GM18519 (cell line): ENCODE results near the gene UAP1.
A peak's percentile ranks its signal among the peaks of the same experiment; 100 is the strongest.

Experiments used
- ATAC-seq: cut with Tn5 transposase; IDR thresholded peaks from one replicate; pipeline ENCODE4 v1.9.1; 2021; ENCODE audit warnings: mild to moderate bottlenecking, moderate library complexity; ENCODE audit not compliant: unreplicated experiment, low FRiP score

The UAP1 gene

GRCh38 chr1:162561616-162562469 is at the start of gene UAP1:
TSS of gene UAP1 (plus strand) at chr1:162561722. CDS start at chr1:162566069, 4,347 bp downstream.
- peak; percentile 24 for ATAC-seq

GRCh38 chr1:162527314-162527713 is 34.2 kb upstream of the UAP1 start:
- ATAC-seq, result no peak

GRCh38 chr1:162530307-162530987 is 31.1 kb upstream of the UAP1 start:
- ATAC-seq, result peak; percentile 81

GRCh38 chr1:162530988-162531319 is 30.6 kb upstream of the UAP1 start:
- ATAC-seq, result no peak

GRCh38 chr1:162535501-162535900 is 26.0 kb upstream of the UAP1 start:
- ATAC-seq, result no peak

GRCh38 chr1:162536511-162536910 is 25.0 kb upstream of the UAP1 start:
- ATAC-seq, result no peak

- ATAC-seq, result no peak
Observed at GRCh38 chr1:162537216-162537615, 24.3 kb upstream of the UAP1 start.

GRCh38 chr1:162538815-162539431 is 22.6 kb upstream of the UAP1 start:
- no peak for ATAC-seq

GRCh38 chr1:162541619-162542141 is 19.8 kb upstream of the UAP1 start:
- no peak for ATAC-seq

- ATAC-seq, result no peak
Observed at GRCh38 chr1:162543228-162543627, 18.3 kb upstream of the UAP1 start.

- ATAC-seq, result no peak
Observed at GRCh38 chr1:162548170-162548569, 13.4 kb upstream of the UAP1 start.

- ATAC-seq, result no peak
Observed at GRCh38 chr1:162549001-162549400, 12.5 kb upstream of the UAP1 start.

- ATAC-seq, result no peak
Observed at GRCh38 chr1:162550925-162551324, 10.6 kb upstream of the UAP1 start.

GRCh38 chr1:162551969-162552683 is 9.4 kb upstream of the UAP1 start:
- ATAC-seq, result no peak

- ATAC-seq, result no peak
Observed at GRCh38 chr1:162552684-162553252, 8.8 kb upstream of the UAP1 start.

GRCh38 chr1:162554258-162554657 is 7.3 kb upstream of the UAP1 start:
- ATAC-seq, result no peak

- no peak for ATAC-seq
Observed at GRCh38 chr1:162557536-162557935, 4.0 kb upstream of the UAP1 start.

GRCh38 chr1:162560303-162561036 is 1.1 kb upstream of the UAP1 start:
- ATAC-seq, result no peak

GRCh38 chr1:162561037-162561615 is 396 bp upstream of the UAP1 start:
- ATAC-seq, result peak; percentile 91
